K562 (cell line): ENCODE data around the gene SLC26A2. TPM values are rescaled to one million over a fixed set of nuclear protein-coding genes. Genes with fewer than 3 reads are reported as not detected.

Experiments used
- BRD9 ChIP-seq: fragments of 450-650 bp; IDR thresholded peaks from 2 replicates; pipeline ENCODE4 v1.6.1; 2018; ENCODE audit warnings: low read depth; ENCODE audit not compliant: partially characterized antibody
- ETS2 ChIP-seq: IDR thresholded peaks from 2 replicates; pipeline ENCODE4 v1.6.1; 2016; ENCODE audit warnings: borderline replicate concordance, missing genetic modification characterization, mild to moderate bottlenecking, moderate library complexity, missing compliant biosample characterization; ENCODE audit not compliant: poor library complexity, severe bottlenecking
- KLF13 ChIP-seq: fragments of 450-650 bp; IDR thresholded peaks from 2 replicates; pipeline ENCODE4 v1.6.1; 2016; ENCODE audit warnings: missing genetic modification characterization, low read depth, mild to moderate bottlenecking, missing compliant biosample characterization, moderate library complexity, borderline replicate concordance
- RAD21 ChIP-seq, 2 experiments: fragments of 250-450 bp in 1 of 2; fragments of 450-650 bp in 1 of 2; sonication (Bioruptor Pico) in 1 of 2; formaldehyde crosslinking in 1 of 2; IDR thresholded peaks in 1 of 2; conservative IDR thresholded peaks in 1 of 2; 2 replicates each; pipeline versions ENCODE4 v1.4.0 to v1.8.0; 2020 to 2022; ENCODE audit warnings: mild to moderate bottlenecking in 2 of 2, moderate library complexity in 1 of 2
- ZNF384 ChIP-seq: IDR thresholded peaks from 2 replicates; pipeline ENCODE4 v1.6.1; 2012; ENCODE audit warnings: low read depth, low read length, improper control_type of control experiment
- ZNF785 ChIP-seq: fragments of 250-450 bp; sonication (Bioruptor Pico); IDR thresholded peaks from 2 replicates; pipeline ENCODE4 v1.4.0; 2020; ENCODE audit warnings: mild to moderate bottlenecking
- polyA plus RNA-seq, 8 experiments: library from polyadenylated mRNA; depleted of rRNA in 4 of 8; stranded (reverse) in 5 of 8; unstranded in 3 of 8; fragments of >200 nt; fragmentation: Nextera tagmentation in 2 of 8; fragmentation: Illumina TruSeq in 1 of 8; extraction: Ambion mirVana in 2 of 8; extraction: Trizol in 1 of 8; gene quantifications; 2 replicates each; pipeline versions ENCODE4 v1.2.1 to v1.2.3, GENCODE V29; 2011 to 2014; ENCODE audit warnings: inconsistent platforms in 1 of 8, missing spikeins in 1 of 8
- total RNA-seq, 7 experiments: library from RNA; depleted of rRNA in 6 of 7; stranded (reverse); fragments of >200 nt in 6 of 7; fragmentation: Illumina TruSeq in 2 of 7; extraction: Trizol in 2 of 7; gene quantifications; 2 replicates each; pipeline versions ENCODE4 v1.2.1 to v1.2.3, GENCODE V29; 2011 to 2021; ENCODE audit warnings: low replicate concordance in 1 of 7
- TF ChIP-seq, protein P1 (sequence below), 2 experiments: fragments of 450-650 bp; formaldehyde crosslinking in 1 of 2; IDR thresholded peaks; 2 replicates each; pipeline versions ENCODE4 v1.4.0 to v1.6.1; 2014 to 2020; ENCODE audit warnings: mild to moderate bottlenecking in 2 of 2, borderline replicate concordance in 1 of 2, low read depth in 1 of 2
- TF ChIP-seq, protein P2 (sequence below), 3 experiments: IDR thresholded peaks in 2 of 3; conservative IDR thresholded peaks in 1 of 3; 2 replicates each; pipeline ENCODE4 v1.5.1; 2011 to 2012; ENCODE audit warnings: low read length in 3 of 3, mild to moderate bottlenecking in 3 of 3, control low read depth in 2 of 3, improper control_type of control experiment in 1 of 3, inconsistent platforms in 1 of 3, low read depth in 1 of 3, mixed read lengths in 1 of 3, moderate library complexity in 1 of 3; ENCODE audit not compliant: insufficient read depth in 2 of 3
- TF ChIP-seq, protein P3 (sequence below): fragments of 250-450 bp; sonication (Bioruptor Pico); IDR thresholded peaks from 2 replicates; pipeline ENCODE4 v1.4.0; 2020

Gene SLC26A2
- total and polyA plus RNA-seq, 9 of the 15 experiments (the other 6 are each of a cell fraction or from before 2014, with no cell fraction given) = 1.1 to 6.3 (median 3.6) TPM

DNA sequence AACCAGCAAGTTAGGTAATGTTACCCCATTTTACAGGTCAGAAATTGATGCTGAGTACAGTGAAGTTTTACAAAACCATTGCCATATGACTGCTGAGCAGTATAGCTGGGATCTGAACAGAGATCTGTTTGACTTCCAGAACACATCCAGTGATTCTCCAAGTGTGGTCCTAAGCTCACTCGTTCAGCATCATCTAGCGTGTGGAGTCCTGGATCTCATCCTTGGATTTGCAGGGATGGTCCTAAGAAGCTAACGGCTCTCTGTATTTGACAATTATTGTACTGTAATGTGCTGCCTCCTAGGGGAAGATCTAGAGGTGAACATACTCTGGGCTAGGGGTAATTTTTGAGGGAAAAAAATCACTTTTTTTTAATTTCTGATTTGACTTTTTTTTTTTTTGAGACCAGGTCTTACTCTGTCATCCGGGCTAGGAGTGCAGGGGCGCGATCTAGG is 1.4 kb downstream of the SLC26A2 start (continued):
- TF ChIP-seq, protein P1, sequence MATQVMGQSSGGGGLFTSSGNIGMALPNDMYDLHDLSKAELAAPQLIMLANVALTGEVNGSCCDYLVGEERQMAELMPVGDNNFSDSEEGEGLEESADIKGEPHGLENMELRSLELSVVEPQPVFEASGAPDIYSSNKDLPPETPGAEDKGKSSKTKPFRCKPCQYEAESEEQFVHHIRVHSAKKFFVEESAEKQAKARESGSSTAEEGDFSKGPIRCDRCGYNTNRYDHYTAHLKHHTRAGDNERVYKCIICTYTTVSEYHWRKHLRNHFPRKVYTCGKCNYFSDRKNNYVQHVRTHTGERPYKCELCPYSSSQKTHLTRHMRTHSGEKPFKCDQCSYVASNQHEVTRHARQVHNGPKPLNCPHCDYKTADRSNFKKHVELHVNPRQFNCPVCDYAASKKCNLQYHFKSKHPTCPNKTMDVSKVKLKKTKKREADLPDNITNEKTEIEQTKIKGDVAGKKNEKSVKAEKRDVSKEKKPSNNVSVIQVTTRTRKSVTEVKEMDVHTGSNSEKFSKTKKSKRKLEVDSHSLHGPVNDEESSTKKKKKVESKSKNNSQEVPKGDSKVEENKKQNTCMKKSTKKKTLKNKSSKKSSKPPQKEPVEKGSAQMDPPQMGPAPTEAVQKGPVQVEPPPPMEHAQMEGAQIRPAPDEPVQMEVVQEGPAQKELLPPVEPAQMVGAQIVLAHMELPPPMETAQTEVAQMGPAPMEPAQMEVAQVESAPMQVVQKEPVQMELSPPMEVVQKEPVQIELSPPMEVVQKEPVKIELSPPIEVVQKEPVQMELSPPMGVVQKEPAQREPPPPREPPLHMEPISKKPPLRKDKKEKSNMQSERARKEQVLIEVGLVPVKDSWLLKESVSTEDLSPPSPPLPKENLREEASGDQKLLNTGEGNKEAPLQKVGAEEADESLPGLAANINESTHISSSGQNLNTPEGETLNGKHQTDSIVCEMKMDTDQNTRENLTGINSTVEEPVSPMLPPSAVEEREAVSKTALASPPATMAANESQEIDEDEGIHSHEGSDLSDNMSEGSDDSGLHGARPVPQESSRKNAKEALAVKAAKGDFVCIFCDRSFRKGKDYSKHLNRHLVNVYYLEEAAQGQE (IDR thresholded peaks at IDR 0.05; ENCODE audit: borderline replicate concordance) = peak; percentile 74; the same call in 1 of the 2 replicates
- TF ChIP-seq, protein P1 (CRISPR knock-in tag; IDR thresholded peaks at IDR 0.05; ENCODE audit: low read depth) = no peak
- TF ChIP-seq RAD21 (CRISPR knock-in tag; conservative IDR thresholded peaks at IDR 0.05 in 1 of 2, IDR thresholded peaks at IDR 0.05 in 1 of 2) = peak; percentile 70 to 79
- no peak for TF ChIP-seq ZNF785 (CRISPR knock-in tag)
- no peak for TF ChIP-seq BRD9
- TF ChIP-seq ZNF384 = peak; percentile 65
- no peak for TF ChIP-seq KLF13 (tag)
- no peak for TF ChIP-seq ETS2
- TF ChIP-seq, protein P2, sequence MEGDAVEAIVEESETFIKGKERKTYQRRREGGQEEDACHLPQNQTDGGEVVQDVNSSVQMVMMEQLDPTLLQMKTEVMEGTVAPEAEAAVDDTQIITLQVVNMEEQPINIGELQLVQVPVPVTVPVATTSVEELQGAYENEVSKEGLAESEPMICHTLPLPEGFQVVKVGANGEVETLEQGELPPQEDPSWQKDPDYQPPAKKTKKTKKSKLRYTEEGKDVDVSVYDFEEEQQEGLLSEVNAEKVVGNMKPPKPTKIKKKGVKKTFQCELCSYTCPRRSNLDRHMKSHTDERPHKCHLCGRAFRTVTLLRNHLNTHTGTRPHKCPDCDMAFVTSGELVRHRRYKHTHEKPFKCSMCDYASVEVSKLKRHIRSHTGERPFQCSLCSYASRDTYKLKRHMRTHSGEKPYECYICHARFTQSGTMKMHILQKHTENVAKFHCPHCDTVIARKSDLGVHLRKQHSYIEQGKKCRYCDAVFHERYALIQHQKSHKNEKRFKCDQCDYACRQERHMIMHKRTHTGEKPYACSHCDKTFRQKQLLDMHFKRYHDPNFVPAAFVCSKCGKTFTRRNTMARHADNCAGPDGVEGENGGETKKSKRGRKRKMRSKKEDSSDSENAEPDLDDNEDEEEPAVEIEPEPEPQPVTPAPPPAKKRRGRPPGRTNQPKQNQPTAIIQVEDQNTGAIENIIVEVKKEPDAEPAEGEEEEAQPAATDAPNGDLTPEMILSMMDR (IDR thresholded peaks at IDR 0.05 in 2 of 3, conservative IDR thresholded peaks at IDR 0.05 in 1 of 3; ENCODE audit: insufficient read depth in 2 of 3, low read depth in 1 of 3, low read length in 3 of 3) = peak; percentile 58 to 78 (median 69); a peak in 5 of 6 replicates
- TF ChIP-seq, protein P3, sequence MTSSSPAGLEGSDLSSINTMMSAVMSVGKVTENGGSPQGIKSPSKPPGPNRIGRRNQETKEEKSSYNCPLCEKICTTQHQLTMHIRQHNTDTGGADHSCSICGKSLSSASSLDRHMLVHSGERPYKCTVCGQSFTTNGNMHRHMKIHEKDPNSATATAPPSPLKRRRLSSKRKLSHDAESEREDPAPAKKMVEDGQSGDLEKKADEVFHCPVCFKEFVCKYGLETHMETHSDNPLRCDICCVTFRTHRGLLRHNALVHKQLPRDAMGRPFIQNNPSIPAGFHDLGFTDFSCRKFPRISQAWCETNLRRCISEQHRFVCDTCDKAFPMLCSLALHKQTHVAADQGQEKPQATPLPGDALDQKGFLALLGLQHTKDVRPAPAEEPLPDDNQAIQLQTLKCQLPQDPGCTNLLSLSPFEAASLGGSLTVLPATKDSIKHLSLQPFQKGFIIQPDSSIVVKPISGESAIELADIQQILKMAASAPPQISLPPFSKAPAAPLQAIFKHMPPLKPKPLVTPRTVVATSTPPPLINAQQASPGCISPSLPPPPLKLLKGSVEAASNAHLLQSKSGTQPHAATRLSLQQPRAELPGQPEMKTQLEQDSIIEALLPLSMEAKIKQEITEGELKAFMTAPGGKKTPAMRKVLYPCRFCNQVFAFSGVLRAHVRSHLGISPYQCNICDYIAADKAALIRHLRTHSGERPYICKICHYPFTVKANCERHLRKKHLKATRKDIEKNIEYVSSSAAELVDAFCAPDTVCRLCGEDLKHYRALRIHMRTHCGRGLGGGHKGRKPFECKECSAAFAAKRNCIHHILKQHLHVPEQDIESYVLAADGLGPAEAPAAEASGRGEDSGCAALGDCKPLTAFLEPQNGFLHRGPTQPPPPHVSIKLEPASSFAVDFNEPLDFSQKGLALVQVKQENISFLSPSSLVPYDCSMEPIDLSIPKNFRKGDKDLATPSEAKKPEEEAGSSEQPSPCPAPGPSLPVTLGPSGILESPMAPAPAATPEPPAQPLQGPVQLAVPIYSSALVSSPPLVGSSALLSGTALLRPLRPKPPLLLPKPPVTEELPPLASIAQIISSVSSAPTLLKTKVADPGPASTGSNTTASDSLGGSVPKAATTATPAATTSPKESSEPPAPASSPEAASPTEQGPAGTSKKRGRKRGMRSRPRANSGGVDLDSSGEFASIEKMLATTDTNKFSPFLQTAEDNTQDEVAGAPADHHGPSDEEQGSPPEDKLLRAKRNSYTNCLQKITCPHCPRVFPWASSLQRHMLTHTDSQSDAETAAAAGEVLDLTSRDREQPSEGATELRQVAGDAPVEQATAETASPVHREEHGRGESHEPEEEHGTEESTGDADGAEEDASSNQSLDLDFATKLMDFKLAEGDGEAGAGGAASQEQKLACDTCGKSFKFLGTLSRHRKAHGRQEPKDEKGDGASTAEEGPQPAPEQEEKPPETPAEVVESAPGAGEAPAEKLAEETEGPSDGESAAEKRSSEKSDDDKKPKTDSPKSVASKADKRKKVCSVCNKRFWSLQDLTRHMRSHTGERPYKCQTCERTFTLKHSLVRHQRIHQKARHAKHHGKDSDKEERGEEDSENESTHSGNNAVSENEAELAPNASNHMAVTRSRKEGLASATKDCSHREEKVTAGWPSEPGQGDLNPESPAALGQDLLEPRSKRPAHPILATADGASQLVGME (CRISPR knock-in tag) = no peak
